HFF-Myc (cell line): ENCODE data around the gene SPTB.
"Not testable (repeated sequence)": the region's sequence is repeated elsewhere in the genome, so short reads cannot be mapped to it uniquely, and the experiment has no call there.

Experiments
- DNase-seq: peaks from one replicate; pipeline ENCODE4 v3.0.0-alpha.2; 2011; ENCODE audit warnings: low read depth; ENCODE audit errors: extremely low read depth
- H3K4me3 ChIP-seq: replicated peaks from 2 replicates; pipeline ENCODE4 v1.5.1; 2011; ENCODE audit warnings: low read depth, mild to moderate bottlenecking, control low read depth, low read length
- CTCF ChIP-seq: IDR thresholded peaks from 2 replicates; pipeline ENCODE4 v1.5.1; 2012; ENCODE audit warnings: mild to moderate bottlenecking, low read depth, low read length, control low read depth; ENCODE audit errors: missing control alignments

The SPTB gene

GRCh38 chr14:64914237-64915028 is 34.7 kb upstream of the SPTB start, which contains the start of gene CHURC1:
Gene CHURC1 (plus strand): TSS chr14:64914455. CDS start chr14:64914496, 41 bp downstream.
- TF ChIP-seq CTCF = no peak
- peak; percentile 97 for DNase-seq
- peak within 1 kb of the TSS; percentile 96 for H3K4me3 ChIP-seq

- H3K4me3 ChIP-seq = peak overlapping the region; percentile 96; the same call in 1 of the 2 replicates
- DNase-seq = not testable (repeated sequence)
Observed at GRCh38 chr14:64913477-64913876, 33.8 kb upstream of the SPTB start.

GRCh38 chr14:64912261-64912660 is 32.6 kb upstream of the SPTB start:
- no peak for DNase-seq
- no peak for TF ChIP-seq CTCF
- H3K4me3 ChIP-seq = no peak overlapping the region

- no peak for DNase-seq
- TF ChIP-seq CTCF = peak; percentile 74
- H3K4me3 ChIP-seq = no peak overlapping the region
Observed at GRCh38 chr14:64910847-64911495, 31.3 kb upstream of the SPTB start.

GRCh38 chr14:64906022-64906421 is 26.3 kb upstream of the SPTB start:
- TF ChIP-seq CTCF = no peak
- no peak overlapping the region for H3K4me3 ChIP-seq
- no peak for DNase-seq

- no peak for DNase-seq
- TF ChIP-seq CTCF = no peak
- no peak overlapping the region for H3K4me3 ChIP-seq
Observed at GRCh38 chr14:64899958-64900357, 20.3 kb upstream of the SPTB start.

GRCh38 chr14:64891839-64892375 is 12.2 kb upstream of the SPTB start:
- H3K4me3 ChIP-seq = no peak overlapping the region
- peak; percentile 28 for TF ChIP-seq CTCF
- no peak for DNase-seq
